Mesenchymal stem cell (in vitro differentiated cells and primary cell): ENCODE measurements around the gene MORN3.
"Not testable (repeated sequence)": the region's sequence is repeated elsewhere in the genome, so short reads cannot be mapped to it uniquely, and the experiment has no call there.

Experiments used
- DNase-seq: peaks from one replicate; pipeline ENCODE4 v3.0.0-alpha.2; 2013
- H2AFZ ChIP-seq: one replicate; pipeline ENCODE4 v1.6.1; 2013; ENCODE audit warnings: low read depth, mild to moderate bottlenecking, control low read depth, inconsistent platforms, low read length, moderate library complexity
- H2AK5ac ChIP-seq: 2 replicates; pipeline ENCODE4 v1.6.1; 2013; ENCODE audit warnings: low read length, moderate library complexity, mild to moderate bottlenecking, inconsistent platforms; ENCODE audit not compliant: severe bottlenecking
- H2BK120ac ChIP-seq: one replicate; pipeline ENCODE4 v1.6.1; 2013; ENCODE audit warnings: low read depth, mild to moderate bottlenecking, inconsistent platforms, low read length, moderate library complexity
- H2BK12ac ChIP-seq, 2 experiments: one replicate each; pipeline ENCODE4 v1.6.1; 2013; ENCODE audit warnings: inconsistent platforms in 2 of 2, low read length in 2 of 2, mild to moderate bottlenecking in 2 of 2, moderate library complexity in 2 of 2, control low read depth in 1 of 2
- H2BK15ac ChIP-seq: one replicate; pipeline ENCODE4 v1.6.1; 2013; ENCODE audit warnings: mild to moderate bottlenecking, low read depth, inconsistent platforms; ENCODE audit not compliant: poor library complexity, severe bottlenecking
- H2BK5ac ChIP-seq: 2 replicates; pipeline ENCODE4 v1.6.1; 2013; ENCODE audit warnings: low read depth, mild to moderate bottlenecking, low read length, control low read depth, inconsistent platforms; ENCODE audit not compliant: poor library complexity, severe bottlenecking
- H3K14ac ChIP-seq, 2 experiments: one replicate each; pipeline ENCODE4 v1.6.1; 2013; ENCODE audit warnings: inconsistent platforms in 2 of 2, low read length in 2 of 2, control low read depth in 1 of 2, mild to moderate bottlenecking in 1 of 2, moderate library complexity in 1 of 2
- H3K18ac ChIP-seq, 2 experiments: one replicate each; pipeline ENCODE4 v1.6.1; 2013; ENCODE audit warnings: inconsistent platforms in 2 of 2, low read length in 2 of 2, control low read depth in 1 of 2, low read depth in 1 of 2, mild to moderate bottlenecking in 1 of 2
- H3K23ac ChIP-seq, 2 experiments: one replicate each; pipeline ENCODE4 v1.6.1; 2013; ENCODE audit warnings: inconsistent platforms in 2 of 2, low read length in 2 of 2, mild to moderate bottlenecking in 2 of 2, moderate library complexity in 2 of 2, control low read depth in 1 of 2
- H3K27ac ChIP-seq: 2 replicates; pipeline ENCODE4 v1.5.1; 2013; ENCODE audit warnings: mild to moderate bottlenecking, moderate library complexity, low read length, control low read depth, inconsistent platforms; ENCODE audit not compliant: poor library complexity, severe bottlenecking
- H3K27me3 ChIP-seq, 2 experiments: 2 replicates each; pipeline versions ENCODE4 v1.6.1 to v1.7.0; 2013; ENCODE audit warnings: low read length in 2 of 2, mild to moderate bottlenecking in 2 of 2, moderate library complexity in 2 of 2, control low read depth in 1 of 2, inconsistent platforms in 1 of 2; ENCODE audit not compliant: control insufficient read depth in 1 of 2, insufficient read depth in 1 of 2
- H3K36me3 ChIP-seq, 2 experiments: 2 replicates each; pipeline versions ENCODE4 v1.6.1 to v1.7.0; 2013; ENCODE audit warnings: low read length in 2 of 2, control low read depth in 1 of 2, inconsistent platforms in 1 of 2, low read depth in 1 of 2, mild to moderate bottlenecking in 1 of 2; ENCODE audit not compliant: insufficient read depth in 2 of 2, control insufficient read depth in 1 of 2
- H3K4ac ChIP-seq, 2 experiments: one replicate each; pipeline ENCODE4 v1.6.1; 2013; ENCODE audit warnings: inconsistent platforms in 2 of 2, low read length in 2 of 2, mild to moderate bottlenecking in 2 of 2, moderate library complexity in 2 of 2, control low read depth in 1 of 2, low read depth in 1 of 2
- H3K4me1 ChIP-seq: 2 replicates; pipeline ENCODE4 v1.6.1; 2013; ENCODE audit warnings: low read depth, low read length, control low read depth; ENCODE audit not compliant: control insufficient read depth, insufficient read depth
- H3K4me2 ChIP-seq: 2 replicates; pipeline ENCODE4 v1.6.1; 2013; ENCODE audit warnings: low read length, mild to moderate bottlenecking, inconsistent platforms; ENCODE audit not compliant: poor library complexity, severe bottlenecking
- H3K4me3 ChIP-seq, 2 experiments: 2 replicates each; pipeline versions ENCODE4 v1.5.1 to v1.7.0; 2013; ENCODE audit warnings: low read length in 2 of 2, mild to moderate bottlenecking in 2 of 2, control low read depth in 1 of 2, low read depth in 1 of 2; ENCODE audit not compliant: insufficient read depth in 1 of 2
- H3K79me1 ChIP-seq: replicated peaks from 2 replicates; pipeline ENCODE4 v1.6.1; 2013; ENCODE audit warnings: mild to moderate bottlenecking, control low read depth, low read length, inconsistent platforms; ENCODE audit not compliant: poor library complexity, severe bottlenecking
- H3K9ac ChIP-seq: 2 replicates; pipeline ENCODE4 v1.7.0; 2013; ENCODE audit warnings: mild to moderate bottlenecking, low read length, moderate library complexity
- H3K9me3 ChIP-seq: 2 replicates; pipeline ENCODE4 v1.7.0; 2013; ENCODE audit warnings: mild to moderate bottlenecking, low read length; ENCODE audit not compliant: control insufficient read depth
- H4K8ac ChIP-seq: one replicate; pipeline ENCODE4 v1.6.1; 2013; ENCODE audit warnings: inconsistent platforms, mild to moderate bottlenecking, low read length, moderate library complexity
- H4K91ac ChIP-seq: one replicate; pipeline ENCODE4 v1.6.1; 2013; ENCODE audit warnings: mild to moderate bottlenecking, low read length, inconsistent platforms
- WGBS: methylation state at CpG from one replicate; pipeline ENCODE4 v1.1.7; 2013; ENCODE audit warnings: mixed read lengths; 5-methylcytosine and 5-hydroxymethylcytosine counted together

MORN3 gene

GRCh38 chr12:121697861-121698260 lies 28.4 kb upstream of the MORN3 start:
- H3K27me3 ChIP-seq, result peaks cover 3 to 17% of the 10 kb centered on the region in 2 experiments
- not testable (repeated sequence) for H3K4ac ChIP-seq, H2BK12ac ChIP-seq, H3K79me1 ChIP-seq, H3K27ac ChIP-seq, DNase-seq, H3K9me3 ChIP-seq, H2BK15ac ChIP-seq, H3K14ac ChIP-seq, H3K4me1 ChIP-seq, H3K23ac ChIP-seq, H2BK5ac ChIP-seq, H4K91ac ChIP-seq, H3K9ac ChIP-seq, H2AK5ac ChIP-seq, H3K18ac ChIP-seq, H3K4me3 ChIP-seq, H4K8ac ChIP-seq, H2AFZ ChIP-seq, H3K36me3 ChIP-seq, H2BK120ac ChIP-seq, H3K4me2 ChIP-seq
- 93% methylated on average over 6 of the region's 6 CpGs for WGBS

GRCh38 chr12:121697093-121697698 lies 27.7 kb upstream of the MORN3 start:
- no peaks in the 10 kb centered on the region for H3K4me1 ChIP-seq
- peaks cover 3 to 14% of the 10 kb centered on the region in 2 experiments for H3K27me3 ChIP-seq
- no peak overlapping the region for H2BK15ac ChIP-seq
- WGBS, result 44% methylated on average over 6 of the region's 9 CpGs
- no peak overlapping the region for H3K18ac ChIP-seq
- no peaks in the 10 kb centered on the region for H3K79me1 ChIP-seq
- H2BK5ac ChIP-seq, result no peak overlapping the region
- peak; percentile 57 for DNase-seq
- H3K9ac ChIP-seq, result no peak overlapping the region
- no peak overlapping the region for H2BK12ac ChIP-seq
- no peak overlapping the region for H2AK5ac ChIP-seq
- H3K27ac ChIP-seq, result no peak overlapping the region
- no peak overlapping the region for H3K4me2 ChIP-seq
- no peak overlapping the region for H4K91ac ChIP-seq
- H4K8ac ChIP-seq, result no peak overlapping the region
- no peaks in the 10 kb centered on the region for H3K36me3 ChIP-seq
- no peaks in the 10 kb centered on the region for H3K9me3 ChIP-seq
- no peak overlapping the region for H3K14ac ChIP-seq
- no peak overlapping the region for H3K23ac ChIP-seq
- no peak overlapping the region for H2BK120ac ChIP-seq
- no peak overlapping the region for H2AFZ ChIP-seq
- no peak overlapping the region for H3K4me3 ChIP-seq
- H3K4ac ChIP-seq, result no peak overlapping the region

DNA sequence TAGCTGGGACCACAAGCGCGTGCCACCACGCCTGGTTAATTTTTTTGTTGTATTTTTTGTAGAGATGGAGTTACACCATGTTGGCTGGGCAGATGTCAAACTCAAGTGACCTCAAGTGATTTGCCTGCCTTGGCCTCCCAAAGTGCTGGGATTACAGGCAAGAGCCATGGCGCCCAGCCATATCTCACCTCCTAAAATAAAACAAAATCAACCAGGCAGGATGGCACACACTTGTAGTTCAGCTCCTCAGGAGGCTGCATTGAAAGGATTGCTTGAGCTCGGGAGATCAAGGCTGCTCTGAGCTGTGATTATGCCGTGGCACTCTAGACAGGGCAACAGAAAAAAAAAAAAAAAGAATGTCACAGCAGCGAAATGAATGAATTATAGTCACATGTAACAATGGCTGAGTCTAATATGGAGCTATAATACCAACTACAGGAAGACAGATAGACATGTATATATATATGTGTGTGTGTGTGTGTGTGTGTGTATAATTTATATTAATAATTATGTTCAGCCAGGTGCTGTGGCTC lies 23.8 kb upstream of the MORN3 start:
- no peaks in the 10 kb centered on the region for H3K36me3 ChIP-seq
- H2BK12ac ChIP-seq, result no peak overlapping the region
- peaks cover 0 to 5% of the 10 kb centered on the region in 2 experiments for H3K27me3 ChIP-seq
- no peak overlapping the region for H3K9ac ChIP-seq
- no peak overlapping the region for H3K18ac ChIP-seq
- 89% methylated on average over 4 of the region's 7 CpGs for whole genome bisulfite sequencing
- H2AFZ ChIP-seq, result no peak overlapping the region
- DNase-seq, result no peak
- no peaks in the 10 kb centered on the region for H3K79me1 ChIP-seq
- no peaks in the 10 kb centered on the region for H3K9me3 ChIP-seq
- H4K91ac ChIP-seq, result no peak overlapping the region
- H3K4me2 ChIP-seq, result no peak overlapping the region
- H4K8ac ChIP-seq, result no peak overlapping the region
- no peak overlapping the region for H3K4ac ChIP-seq
- H3K4me1 ChIP-seq, result peaks cover 5% of the 10 kb centered on the region
- H2BK15ac ChIP-seq, result no peak overlapping the region
- H3K23ac ChIP-seq, result no peak overlapping the region
- H3K27ac ChIP-seq, result no peak overlapping the region
- H2AK5ac ChIP-seq, result no peak overlapping the region
- H3K14ac ChIP-seq, result no peak overlapping the region
- no peak overlapping the region for H2BK120ac ChIP-seq
- H3K4me3 ChIP-seq, result no peak overlapping the region
- no peak overlapping the region for H2BK5ac ChIP-seq

DNA sequence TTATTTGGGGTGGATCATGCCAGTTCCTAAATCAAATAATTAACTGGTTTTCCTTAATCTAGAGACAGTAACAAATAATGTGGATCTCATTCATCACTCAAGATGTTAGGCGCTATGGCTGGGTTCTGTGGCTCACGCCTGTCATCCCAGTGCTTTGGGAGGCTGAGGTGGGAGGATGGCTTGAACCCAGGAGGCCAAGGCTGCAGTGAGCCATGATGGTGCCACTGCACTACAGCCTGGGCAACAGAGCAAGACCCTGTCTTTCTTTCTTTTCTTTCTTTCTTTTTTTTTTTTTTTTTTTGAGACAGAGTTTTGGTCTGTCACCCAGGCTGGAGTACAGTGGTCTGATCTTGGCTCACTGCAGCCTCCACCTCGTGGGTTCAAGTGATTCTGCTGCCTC lies 23.3 kb upstream of the MORN3 start:
- not testable (repeated sequence) for H2BK120ac ChIP-seq, H3K4me3 ChIP-seq, H2BK5ac ChIP-seq, H3K4me1 ChIP-seq, H2BK15ac ChIP-seq, H3K79me1 ChIP-seq, H4K91ac ChIP-seq, H3K18ac ChIP-seq, H3K27me3 ChIP-seq, H3K23ac ChIP-seq, H2AK5ac ChIP-seq, H2AFZ ChIP-seq, DNase-seq, H3K9me3 ChIP-seq, H3K36me3 ChIP-seq, H2BK12ac ChIP-seq, H3K4ac ChIP-seq, H3K9ac ChIP-seq, H3K4me2 ChIP-seq, H4K8ac ChIP-seq, H3K27ac ChIP-seq, H3K14ac ChIP-seq
- 64% methylated on average over 3 of the region's 3 CpGs for WGBS
